ENCODE data around the gene ZNF24. TPM values are rescaled to one million over a fixed set of nuclear protein-coding genes. Genes with fewer than 3 reads are reported as not detected.

Gene ZNF24
- total RNA-seq, 1 donor from 2014 or later, result 53.8 TPM

DNA sequence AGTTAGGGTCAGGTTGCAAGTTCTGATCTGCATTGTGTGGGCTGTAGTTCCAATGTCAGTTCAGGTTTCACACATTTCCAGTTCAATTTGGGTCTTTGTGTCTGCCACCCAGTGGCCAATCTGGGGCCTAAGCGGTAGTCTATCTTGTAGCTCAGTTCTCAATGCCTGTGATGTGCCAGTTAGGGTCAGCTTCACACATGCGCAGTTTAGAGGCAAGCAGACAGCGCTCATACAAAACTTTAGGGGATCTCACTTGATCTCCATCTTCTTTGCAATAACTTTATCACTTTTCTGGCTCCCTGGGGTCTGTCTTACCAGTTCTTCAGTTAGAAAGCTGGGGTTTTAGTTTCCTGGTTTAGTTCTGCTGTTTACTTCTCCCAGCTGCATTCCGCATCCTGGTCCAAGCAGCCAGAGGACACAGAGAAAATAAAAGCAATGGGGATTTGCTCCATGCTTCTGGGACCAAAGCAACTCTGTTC lies 11.0 kb upstream of the ZNF24 start:
- peak; percentile 91 for DNase-seq (ENCODE audit: low read depth)

DNA sequence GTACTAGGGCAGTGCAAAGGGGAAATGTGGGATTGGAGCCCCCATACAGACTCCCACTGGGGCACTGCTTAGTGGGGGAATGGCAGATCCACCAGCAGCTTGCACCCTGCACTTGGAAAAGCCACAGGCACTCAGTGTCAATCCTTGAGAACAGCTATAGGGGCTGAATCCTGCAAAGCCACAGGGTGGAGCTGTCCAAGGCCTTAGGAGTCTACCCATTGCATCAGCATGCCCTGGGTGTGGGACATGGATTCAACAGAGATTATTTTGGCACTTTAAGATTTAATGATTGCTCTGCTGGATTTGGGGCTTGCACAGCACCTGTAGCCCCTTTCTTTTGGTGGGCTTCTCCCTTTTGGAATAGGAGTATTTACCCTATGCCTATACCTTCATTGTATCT lies 8.6 kb upstream of the ZNF24 start:
- DNase-seq (ENCODE audit: low read depth), result no peak

DNA sequence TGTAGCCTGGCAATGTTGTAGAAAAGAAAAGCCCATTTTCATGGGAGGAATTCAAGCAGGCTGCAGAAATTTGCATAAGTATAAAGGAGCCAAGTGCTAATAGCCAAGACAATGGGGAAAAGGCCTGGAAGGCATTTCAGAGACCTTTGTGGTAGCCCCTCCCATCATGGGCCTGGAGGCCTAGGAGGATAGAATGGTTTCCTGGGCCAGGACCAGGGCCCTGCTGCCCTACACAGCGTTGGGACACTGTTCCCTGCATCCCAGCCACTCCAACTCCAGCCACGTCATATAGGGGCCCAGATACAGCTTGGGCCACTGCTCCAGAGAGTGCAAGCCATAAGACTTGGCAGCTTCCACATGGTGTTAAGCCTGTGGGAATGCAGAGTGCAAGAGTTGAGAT lies 8.1 kb upstream of the ZNF24 start:
- no peak for DNase-seq (ENCODE audit: low read depth)

DNA sequence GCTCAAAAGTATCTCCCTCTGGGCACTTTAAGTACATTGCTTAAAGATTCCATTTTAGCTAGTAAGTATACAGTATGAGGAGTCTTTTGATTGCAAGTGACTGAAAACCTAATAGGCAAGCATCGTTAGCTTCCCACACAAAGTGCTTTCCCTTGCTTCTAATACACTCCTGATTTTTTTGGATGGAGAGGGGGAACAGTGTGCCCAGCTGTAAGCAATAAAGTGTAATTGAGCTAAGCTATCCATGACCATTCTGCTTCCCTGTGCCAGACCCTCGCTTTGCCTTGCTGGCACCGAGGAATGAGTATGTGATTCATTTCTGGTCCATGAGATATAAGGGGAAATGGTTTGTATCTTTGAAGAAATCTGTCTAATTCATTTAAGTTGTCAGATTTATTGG lies 3.8 kb upstream of the ZNF24 start:
- no peak for DNase-seq (ENCODE audit: low read depth)

DNA sequence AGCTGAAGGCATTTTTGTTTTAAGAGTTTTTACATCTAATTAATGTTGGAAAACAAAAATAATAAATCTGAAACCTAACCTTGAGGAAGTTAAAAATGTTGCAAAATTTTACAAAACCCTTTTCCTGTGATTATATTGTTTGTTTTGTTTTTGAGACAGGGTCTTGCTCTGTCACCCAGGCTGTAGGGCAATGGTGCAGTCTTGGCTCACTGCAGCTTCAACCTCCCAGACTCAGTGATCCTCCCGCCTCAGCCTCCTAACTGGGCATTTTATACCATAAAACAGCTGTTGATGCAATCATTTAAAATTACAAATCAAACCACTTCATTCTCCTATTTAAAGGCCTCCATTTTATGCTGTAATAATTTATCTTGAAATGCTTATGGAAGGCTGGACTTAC lies 1.7 kb upstream of the ZNF24 start:
- DNase-seq (ENCODE audit: low read depth), result no peak

DNA sequence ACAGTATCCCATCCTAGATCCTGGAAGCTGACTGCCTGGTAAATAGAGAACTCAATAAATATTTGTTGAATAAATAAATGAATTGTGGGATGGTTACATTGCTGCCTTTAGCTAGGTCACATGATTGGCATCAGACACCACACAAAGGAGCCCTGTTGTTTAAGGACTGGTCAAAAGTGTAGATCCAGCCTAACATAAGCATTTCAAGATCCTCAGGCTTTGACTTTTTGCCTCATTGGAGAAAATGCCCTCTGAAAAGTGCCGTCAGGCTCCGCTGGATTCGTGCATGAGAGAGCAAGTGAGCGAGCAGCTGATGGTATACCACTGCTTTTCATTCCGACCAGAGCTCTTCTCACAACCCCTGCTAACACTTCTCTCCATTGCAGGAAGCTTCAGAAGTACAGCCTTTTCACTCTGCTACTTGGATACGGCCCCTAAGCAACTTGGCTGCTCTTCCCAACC lies 1.3 kb upstream of the ZNF24 start:
- no peak for DNase-seq (ENCODE audit: low read depth)

DNA sequence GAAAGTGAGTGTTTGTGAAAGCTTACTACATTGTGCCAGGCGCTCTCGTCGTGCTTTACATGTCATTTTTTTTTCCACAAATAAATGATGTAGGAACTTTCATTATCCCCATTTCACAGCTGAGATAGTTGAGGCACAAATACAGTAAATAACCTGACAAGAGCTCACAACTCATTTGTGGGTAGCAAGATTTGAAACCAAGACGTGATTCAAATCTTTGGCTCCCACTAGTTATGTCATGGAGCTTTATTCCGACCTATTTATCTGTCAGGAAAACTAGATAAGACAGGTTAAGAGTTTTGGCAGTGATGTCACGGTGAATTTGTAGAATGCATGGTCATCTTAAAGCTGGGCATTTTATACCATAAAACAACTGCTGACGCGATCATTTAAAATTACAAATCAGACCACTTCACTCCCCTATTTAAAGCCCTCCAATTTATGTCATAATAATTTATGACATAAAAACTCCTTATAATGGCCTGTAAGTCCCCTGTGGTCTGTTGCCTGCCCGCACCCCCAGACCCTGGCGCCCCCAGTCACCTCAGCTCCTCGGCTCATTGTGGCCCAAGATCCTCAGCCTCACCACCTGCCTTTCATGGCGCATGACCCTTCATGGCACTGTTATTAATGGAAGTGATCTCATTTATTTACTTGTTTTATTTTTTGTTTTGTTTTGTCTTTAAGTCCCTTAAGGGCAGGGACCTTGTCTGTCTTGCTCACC lies 678 bp upstream of the ZNF24 start:
- no peak for DNase-seq (ENCODE audit: low read depth)

DNA sequence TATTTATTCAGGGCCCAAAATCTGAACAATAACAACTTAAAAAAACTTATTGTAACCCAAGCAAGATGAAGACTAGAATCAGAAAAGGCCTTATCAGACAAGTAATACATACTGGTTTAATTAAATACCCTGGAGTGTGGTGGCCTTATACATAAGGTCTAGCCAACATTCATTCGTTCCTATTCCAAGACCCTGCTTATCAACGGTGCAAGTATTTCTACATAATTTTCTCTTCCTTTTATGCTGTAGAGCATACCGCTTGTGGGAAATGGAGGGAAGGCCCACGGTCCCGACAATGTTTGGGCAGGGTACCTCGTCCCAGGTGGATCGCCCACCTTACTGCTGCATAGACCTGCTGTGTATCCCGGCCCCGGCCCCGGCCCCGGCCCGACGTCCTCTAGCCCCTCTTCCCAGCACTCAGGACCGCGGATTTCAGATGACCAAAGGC lies 708 bp downstream of the ZNF24 start:
- DNase-seq (ENCODE audit: low read depth), result no peak

DNA sequence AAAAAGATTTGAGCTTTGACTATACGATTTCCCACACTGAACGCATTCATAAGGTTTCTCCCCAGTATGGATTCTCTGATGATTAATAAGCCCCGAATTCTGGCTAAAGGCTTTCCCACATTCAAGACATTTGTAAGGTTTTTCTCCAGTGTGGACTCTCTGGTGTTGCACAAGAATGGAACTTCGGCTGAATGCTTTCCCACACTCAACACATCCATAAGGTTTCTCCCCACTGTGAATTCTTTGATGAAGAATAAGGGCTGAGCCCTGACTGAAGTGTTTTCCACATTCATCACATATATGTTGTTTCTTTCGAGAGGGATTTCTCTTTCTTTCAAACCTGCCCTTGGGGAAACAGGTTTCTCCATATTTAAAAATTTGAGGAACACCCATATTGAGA lies 6.9 kb downstream of the ZNF24 start:
- DNase-seq (ENCODE audit: low read depth), result no peak

DNA sequence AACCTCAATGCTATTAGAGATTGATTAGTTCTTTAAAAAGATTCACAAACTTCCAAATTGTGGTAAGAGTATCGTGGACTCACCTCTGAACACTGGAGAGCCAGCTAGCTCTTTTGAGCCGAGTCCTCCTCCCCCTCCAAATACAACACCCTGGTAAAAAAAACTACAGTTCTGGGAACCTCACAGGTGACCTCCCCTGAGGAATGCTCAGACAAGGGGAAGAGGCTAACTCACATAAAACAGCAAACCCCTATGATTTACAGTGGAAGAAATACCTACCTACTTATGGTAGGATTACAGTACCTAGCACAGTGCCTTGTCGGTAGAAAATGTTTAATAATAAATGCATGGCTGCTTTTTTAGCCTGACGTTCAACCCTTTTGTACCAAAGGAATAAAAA lies 8.4 kb downstream of the ZNF24 start:
- DNase-seq (ENCODE audit: low read depth), result no peak

DNA sequence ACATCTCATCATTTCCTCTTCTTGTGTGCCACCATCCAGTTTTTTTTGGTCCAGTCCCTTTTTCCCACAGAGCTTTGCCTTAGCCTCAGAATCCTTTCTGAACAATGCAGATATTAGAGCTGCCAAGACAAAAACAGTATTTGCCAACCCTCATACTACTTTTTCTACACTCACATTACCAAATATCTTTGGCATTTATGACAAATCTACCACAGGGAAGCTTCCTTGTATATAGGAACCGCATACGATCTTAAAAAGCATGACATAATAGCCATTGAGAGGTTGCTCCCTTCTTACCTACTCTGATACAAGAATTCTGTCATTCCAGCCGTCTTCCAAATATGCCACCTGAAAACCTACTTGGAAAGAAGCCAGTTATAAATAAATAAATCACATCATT lies 9.4 kb downstream of the ZNF24 start:
- DNase-seq (ENCODE audit: low read depth), result no peak

DNA sequence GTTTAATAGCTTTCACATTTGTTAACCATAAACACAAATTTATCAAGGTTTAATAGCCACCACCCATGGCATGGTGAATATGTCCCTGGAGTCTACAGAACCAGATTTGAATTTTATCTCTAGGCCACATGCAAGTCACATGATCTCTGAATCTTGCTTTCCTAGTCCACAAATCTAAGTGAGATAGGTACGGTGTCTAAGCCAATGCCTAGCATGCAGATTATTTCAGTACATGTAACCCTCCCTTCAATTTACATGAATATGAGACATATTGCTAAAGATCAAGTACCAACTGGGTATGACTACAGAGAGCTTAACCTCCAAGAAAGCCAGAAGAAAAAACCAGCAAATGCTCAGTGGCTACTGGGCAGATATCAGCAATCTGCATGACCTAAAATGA lies 10.0 kb downstream of the ZNF24 start:
- no peak for DNase-seq (ENCODE audit: low read depth)

DNA sequence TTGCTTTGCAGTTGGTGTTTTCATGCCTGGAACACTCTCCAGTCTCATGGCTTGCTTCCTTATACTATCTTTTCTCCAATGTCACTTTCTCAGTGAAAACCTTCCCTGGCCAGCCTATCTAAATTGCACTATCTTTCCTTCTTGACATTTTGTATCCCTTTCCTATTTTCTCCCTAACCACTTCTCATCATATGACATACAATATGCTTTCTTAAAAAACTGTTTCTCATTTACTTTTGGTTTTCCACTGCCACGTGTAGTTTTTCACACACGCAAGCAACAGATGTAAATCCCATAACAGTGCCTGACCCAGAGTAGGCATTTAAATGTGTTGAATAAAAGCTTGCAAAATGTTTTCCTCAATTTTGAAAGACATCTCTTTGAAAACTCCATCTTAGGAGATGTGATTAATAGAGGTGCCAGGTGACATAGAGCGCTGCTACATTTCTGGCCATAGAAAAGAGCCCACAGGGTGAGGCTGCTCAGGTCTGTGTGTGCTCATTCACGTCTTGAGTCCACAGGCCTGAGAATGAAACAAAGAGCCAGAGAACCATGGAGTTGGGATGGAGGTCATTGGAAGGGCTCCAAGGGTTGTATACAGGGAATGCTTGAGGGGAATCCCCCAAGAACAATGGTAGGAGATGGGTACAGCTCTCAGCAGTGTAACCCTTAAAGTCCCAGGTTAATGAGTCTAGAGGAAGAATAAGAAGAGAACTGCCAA lies 12.7 kb downstream of the ZNF24 start:
- no peak for DNase-seq (ENCODE audit: low read depth)

DNA sequence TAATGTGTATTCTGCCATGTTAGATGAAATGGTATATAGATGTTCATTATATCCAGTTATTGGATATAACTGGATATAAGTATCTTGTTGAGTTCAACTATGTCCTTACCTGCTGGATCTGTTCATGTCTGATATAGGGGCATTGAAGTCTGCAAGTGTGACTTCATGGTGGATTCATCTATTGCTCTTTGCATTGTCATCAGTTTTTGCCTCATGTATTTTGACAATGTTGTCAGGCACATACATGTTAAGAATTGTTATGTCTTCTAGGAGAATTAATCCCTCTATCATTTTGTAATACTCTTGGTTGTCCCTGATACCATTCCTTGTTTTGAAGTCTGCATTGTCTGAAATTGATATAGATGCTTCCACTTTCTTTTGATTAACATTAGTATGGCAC lies 15.4 kb downstream of the ZNF24 start:
- no peak for DNase-seq (ENCODE audit: low read depth)

DNA sequence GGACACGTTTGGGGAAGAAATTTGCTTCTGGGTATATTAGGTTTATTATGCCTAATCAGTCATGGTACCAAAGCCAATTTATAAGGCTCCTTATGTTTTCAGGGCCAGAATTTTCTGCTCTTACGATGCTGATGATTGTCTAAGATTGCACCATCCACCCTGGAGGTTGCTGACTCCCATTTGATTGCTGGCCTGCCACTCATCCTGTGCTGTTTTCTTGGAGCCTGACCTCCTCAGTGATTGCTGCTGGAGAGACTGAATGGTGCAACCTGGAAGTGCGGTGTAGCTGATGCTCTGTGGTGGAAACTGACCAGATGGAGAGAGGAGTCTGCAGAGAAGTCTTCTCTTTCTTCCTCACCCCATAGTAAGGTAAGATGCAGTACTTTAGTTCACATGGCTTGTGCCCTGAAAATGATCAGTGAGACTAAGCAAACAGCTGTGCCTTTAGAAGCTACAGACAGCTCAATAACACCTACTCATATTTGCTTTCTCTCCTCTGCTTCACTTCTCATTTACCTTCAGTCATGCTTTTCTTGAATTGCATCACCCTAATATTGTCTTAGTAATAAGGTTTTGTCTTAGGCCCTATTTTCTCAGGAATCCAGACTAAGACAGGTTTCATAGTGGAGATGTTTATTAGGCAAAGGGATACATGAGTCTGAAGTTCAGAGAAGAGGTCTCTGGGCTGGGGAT lies 17.4 kb downstream of the ZNF24 start:
- no peak for DNase-seq (ENCODE audit: low read depth)

DNA sequence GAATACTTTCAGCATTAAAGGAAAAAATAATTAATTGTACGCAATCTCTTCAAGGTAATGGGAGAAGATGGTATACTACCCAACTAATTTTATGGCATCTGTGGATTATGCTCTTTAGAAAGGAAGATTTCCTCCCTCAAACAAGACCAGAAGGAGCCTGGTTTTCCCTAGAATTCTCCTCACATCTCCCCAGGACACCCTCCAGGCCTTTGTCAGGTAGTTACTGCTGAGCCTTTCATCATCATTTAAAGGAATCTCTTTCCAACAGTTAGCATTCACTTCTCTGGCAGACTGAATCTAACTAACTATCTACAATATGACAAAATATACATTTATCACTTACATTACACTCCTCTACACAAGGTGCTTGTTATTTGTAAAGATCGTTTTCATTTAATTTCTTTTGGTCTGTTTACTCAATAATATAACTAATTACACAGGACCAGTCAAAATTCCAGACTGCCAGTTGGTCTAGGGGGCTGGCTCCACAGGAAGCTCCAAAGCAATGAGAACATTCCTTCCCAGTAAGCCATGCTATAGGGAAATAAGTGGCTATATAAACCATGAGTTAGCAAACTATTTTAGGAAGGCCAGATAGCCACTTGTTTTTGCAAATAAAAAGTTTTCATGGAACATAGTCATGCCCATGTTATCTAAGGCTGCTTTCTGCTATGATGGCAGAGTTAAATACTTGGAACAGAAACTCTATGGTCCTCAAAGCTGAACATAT lies 19.1 kb downstream of the ZNF24 start:
- no peak for DNase-seq (ENCODE audit: low read depth)

DNA sequence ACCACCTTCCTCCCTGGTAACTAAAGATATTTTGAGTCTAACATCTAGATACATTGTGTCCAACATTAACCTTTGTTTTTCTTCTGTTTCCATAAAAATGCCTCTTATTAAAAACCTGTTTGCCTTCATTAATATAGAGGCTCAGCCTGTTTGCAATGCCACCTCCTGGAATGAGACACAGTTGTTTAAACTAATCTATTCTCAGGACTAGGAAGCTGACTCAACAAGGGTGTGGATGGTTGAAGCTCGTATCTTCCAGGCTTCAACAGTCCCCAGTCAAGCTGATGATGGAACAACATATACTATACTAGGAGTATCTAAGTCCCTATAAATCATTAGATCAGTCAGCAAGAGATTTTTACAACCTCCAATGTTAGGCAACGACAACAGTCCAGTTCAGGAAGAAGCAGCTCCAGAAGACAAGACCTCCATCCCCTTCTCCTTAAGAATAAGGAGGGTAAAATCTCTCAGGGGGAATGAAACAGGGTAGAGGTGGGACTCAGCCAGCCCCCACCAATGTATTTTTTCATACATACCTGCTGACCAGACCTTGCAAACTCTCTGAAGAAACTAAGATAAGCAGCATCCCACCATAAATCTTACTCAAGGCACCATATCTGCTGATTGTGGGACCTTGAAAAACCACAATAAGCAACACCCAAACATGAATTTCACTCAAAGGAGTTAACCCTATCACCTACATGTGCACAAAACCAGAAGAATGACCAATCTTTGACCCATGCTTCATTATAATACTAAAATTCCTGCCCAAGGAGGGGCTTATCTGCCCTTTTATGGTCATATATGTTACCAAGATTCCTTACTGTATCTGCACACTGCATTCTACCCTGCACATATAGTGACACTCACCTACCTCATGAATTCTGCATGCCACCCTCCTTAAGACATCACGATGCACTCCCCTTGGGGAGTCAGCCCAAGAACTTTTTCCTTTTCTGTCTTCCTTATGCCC lies 21.4 kb downstream of the ZNF24 start:
- DNase-seq (ENCODE audit: low read depth), result no peak

DNA sequence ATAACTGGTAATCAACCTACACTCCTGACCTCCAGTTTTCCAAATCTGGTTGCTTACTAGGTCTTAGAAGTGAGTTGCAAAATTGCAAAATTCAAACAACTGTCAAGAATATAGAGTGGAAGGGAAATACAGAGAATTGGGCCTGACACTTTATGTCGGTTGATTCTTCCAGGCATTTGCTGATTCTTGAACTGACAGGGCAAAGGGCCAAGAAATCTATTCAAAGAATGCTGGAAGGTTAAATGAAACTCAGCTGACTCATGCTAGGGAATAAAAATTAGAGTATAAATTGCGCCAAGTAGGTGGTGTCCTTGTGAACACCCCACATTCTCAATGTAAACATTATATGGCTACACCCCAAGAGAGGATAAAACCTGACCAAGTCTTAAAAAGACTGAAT lies 32.7 kb downstream of the ZNF24 start:
- DNase-seq (ENCODE audit: low read depth), result peak; percentile 14

DNA sequence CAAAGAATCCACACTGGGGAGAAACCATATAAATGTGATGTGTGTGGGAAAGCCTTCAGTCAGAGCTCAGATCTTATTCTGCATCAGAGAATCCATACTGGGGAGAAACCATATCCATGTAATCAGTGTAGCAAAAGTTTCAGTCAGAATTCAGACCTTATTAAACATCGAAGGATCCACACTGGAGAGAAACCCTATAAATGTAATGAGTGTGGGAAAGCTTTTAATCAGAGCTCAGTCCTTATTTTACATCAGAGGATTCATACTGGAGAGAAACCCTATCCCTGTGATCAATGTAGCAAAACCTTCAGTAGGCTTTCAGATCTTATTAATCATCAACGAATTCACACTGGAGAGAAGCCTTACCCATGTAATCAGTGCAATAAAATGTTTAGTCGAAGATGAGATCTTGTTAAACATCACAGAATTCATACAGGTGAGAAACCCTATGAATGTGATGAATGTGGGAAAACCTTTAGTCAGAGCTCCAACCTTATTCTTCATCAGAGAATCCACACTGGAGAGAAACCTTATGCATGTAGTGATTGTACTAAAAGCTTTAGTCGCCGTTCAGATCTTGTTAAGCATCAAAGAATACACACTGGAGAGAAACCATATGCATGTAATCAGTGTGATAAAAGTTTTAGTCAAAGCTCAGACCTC lies 37.5 kb downstream of the ZNF24 start:
- DNase-seq (ENCODE audit: low read depth), result peak; percentile 1

DNA sequence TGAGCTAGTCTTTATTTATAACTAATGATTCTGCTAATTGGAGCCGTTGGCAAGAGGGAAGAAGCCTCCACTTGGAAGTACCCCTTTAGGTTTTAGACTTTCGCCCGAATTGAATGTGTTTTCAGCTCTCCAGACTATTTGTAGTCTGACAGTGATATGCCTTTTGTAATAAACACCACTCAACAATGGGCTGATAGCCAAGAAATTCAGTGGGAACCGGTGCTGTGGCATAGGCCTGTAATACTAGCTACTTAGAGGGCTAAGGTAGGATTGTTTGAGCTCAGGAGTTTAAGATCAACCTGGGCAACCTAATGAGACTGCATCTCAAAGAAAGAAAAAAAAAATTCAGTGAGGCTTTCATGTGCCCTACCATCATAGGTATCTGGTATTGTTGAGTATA lies 40.6 kb downstream of the ZNF24 start:
- DNase-seq (ENCODE audit: low read depth), result no peak

Measured in myocyte (in vitro differentiated cells).